Measurements from ENCODE around the gene CD5L. TPM values are rescaled to one million over a fixed set of nuclear protein-coding genes. Genes with fewer than 3 reads are reported as not detected.

Gene CD5L
- total and polyA plus RNA-seq, 3 donors from 2014 or later = 0.22 to 0.25 TPM; not detected in 1

GRCh38 chr1:157820299-157820698 lies 21.3 kb downstream of the CD5L start:
- 75 to 84% methylated on average over 2 of the region's 2 CpGs for WGBS, 2 donors

GRCh38 chr1:157819896-157820295 lies 21.7 kb downstream of the CD5L start, which contains the start of gene FCRL1:
FCRL1 (minus strand) TSS chr1:157820120; CDS start chr1:157820037, 83 bp downstream.
- TF ChIP-seq CTCF (IDR thresholded peaks at IDR 0.05) (no peak), POLR2A (IDR thresholded peaks at IDR 0.05) (no peak)
- Histone ChIP-seq H3K27ac (no peak within 1 kb of the TSS), H3K27me3 (no peaks in the 10 kb centered on the region), H3K36me3 (ENCODE audit: low read depth, missing control alignments) (no peaks in the 10 kb centered on the region), H3K4me1 (no peaks in the 10 kb centered on the region), H3K9me3 (no peaks in the 10 kb centered on the region), H3K4me3 (no peak within 1 kb of the TSS)
- 61 to 82% methylated on average over 3 of the region's 3 CpGs for WGBS, 2 donors
- intact Hi-C loops (cut with DNase I; ENCODE audit: low total_unique reads) = no loop called here
- DNase-seq = no peak

More at GRCh38 chr1:157820299-157820698, 21.3 kb downstream of the CD5L start:
- H3K36me3 ChIP-seq (ENCODE audit: low read depth, missing control alignments) = no peaks in the 10 kb centered on the region
- no peak for TF ChIP-seq POLR2A (IDR thresholded peaks at IDR 0.05)
- no peak for TF ChIP-seq CTCF (IDR thresholded peaks at IDR 0.05)
- no peak for DNase-seq
- H3K27me3 ChIP-seq = no peaks in the 10 kb centered on the region
- intact Hi-C loops (cut with DNase I; ENCODE audit: low total_unique reads) = no loop called here
- no peaks in the 10 kb centered on the region for H3K4me1 ChIP-seq
- H3K4me3 ChIP-seq = no peak overlapping the region
- no peak overlapping the region for H3K27ac ChIP-seq
- no peaks in the 10 kb centered on the region for H3K9me3 ChIP-seq

- no peaks in the 10 kb centered on the region for H3K27me3 ChIP-seq
- H3K36me3 ChIP-seq (ENCODE audit: low read depth, missing control alignments) = no peaks in the 10 kb centered on the region
- DNase-seq = no peak
- H3K9me3 ChIP-seq = no peaks in the 10 kb centered on the region
- no peak overlapping the region for H3K4me3 ChIP-seq
- intact Hi-C loops (cut with DNase I; ENCODE audit: low total_unique reads) = no loop called here
- H3K4me1 ChIP-seq = no peaks in the 10 kb centered on the region
- 80 to 83% methylated on average over 2 of the region's 2 CpGs for WGBS, 2 donors
- H3K27ac ChIP-seq = no peak overlapping the region
- no peak for TF ChIP-seq POLR2A (IDR thresholded peaks at IDR 0.05)
Measured at GRCh38 chr1:157819215-157819614, 22.4 kb downstream of the CD5L start.

GRCh38 chr1:157813269-157813668 lies 28.3 kb downstream of the CD5L start:
- no peaks in the 10 kb centered on the region for H3K9me3 ChIP-seq
- no peak for DNase-seq
- H3K27me3 ChIP-seq = no peaks in the 10 kb centered on the region
- intact Hi-C loops (cut with DNase I; ENCODE audit: low total_unique reads) = no loop called here
- no peaks in the 10 kb centered on the region for H3K36me3 ChIP-seq (ENCODE audit: low read depth, missing control alignments)
- H3K4me1 ChIP-seq = no peaks in the 10 kb centered on the region
- TF ChIP-seq POLR2A (IDR thresholded peaks at IDR 0.05) (no peak), CTCF (IDR thresholded peaks at IDR 0.05) (no peak)
- no peak overlapping the region for H3K4me3 ChIP-seq
- no peak overlapping the region for H3K27ac ChIP-seq
- 79 to 83% methylated on average over 1 of the region's 1 CpG for WGBS, 2 donors

GRCh38 chr1:157806431-157807149 lies 35.0 kb downstream of the CD5L start:
- Histone ChIP-seq H3K4me1 (no peaks in the 10 kb centered on the region), H3K36me3 (ENCODE audit: low read depth, missing control alignments) (no peaks in the 10 kb centered on the region), H3K9me3 (no peaks in the 10 kb centered on the region), H3K27ac (no peak overlapping the region), H3K27me3 (no peaks in the 10 kb centered on the region), H3K4me3 (no peak overlapping the region)
- intact Hi-C loops (cut with DNase I; ENCODE audit: low total_unique reads) = no loop called here
- DNase-seq = no peak
- WGBS, 2 donors = 72 to 75% methylated on average over 6 of the region's 6 CpGs
- TF ChIP-seq POLR2A (IDR thresholded peaks at IDR 0.05) = no peak
- TF ChIP-seq CTCF (IDR thresholded peaks at IDR 0.05) = no peak
